ENCODE results near the gene HOXB8.

The HOXB8 gene

GRCh38 chr17:48596000-48596734, 18.9 kb downstream of the HOXB8 start:
- no peak for DNase-seq (ENCODE audit: low spot score)

DNA sequence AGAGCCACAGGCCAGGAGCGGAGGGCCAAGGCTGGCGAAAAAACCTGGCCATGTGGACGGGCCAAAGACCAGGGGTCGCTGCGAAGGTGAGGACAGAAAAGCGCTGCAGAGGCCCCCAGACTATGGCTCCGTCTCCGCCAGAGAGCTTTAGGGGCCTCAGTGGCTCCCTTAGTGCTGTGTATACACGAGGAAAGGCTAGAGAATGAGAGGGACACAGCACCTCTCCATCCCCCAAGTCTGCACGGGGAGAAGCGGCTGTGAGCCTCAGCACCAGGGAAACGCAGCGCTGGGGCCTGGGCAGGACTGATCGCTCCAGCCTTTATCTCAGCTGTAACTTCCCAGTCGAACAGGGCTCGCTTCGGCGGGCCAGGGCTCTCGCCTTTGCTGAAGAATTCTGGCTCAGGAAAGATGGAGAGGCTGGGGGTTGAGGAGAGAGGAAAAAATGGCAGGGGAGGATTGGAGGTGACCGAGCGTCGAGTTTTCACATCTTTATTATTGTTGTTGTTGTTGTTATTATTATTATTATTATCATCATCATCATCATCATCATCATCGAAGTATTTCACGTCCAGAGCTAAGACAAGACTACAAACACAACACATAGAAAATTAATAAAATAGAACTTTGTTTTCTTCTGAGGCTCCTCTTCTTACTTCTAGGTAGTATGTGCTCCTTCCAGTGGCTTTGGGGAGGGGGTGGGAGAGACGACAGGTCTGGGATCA, 19.7 kb downstream of the HOXB8 start:
- DNase-seq (ENCODE audit: low spot score), result no peak

GRCh38 chr17:48594538-48595277, 20.4 kb downstream of the HOXB8 start:
- DNase-seq (ENCODE audit: low spot score), result no peak

GRCh38 chr17:48593840-48594537, 21.1 kb downstream of the HOXB8 start:
- peak; percentile 94 for DNase-seq (ENCODE audit: low spot score)

DNA sequence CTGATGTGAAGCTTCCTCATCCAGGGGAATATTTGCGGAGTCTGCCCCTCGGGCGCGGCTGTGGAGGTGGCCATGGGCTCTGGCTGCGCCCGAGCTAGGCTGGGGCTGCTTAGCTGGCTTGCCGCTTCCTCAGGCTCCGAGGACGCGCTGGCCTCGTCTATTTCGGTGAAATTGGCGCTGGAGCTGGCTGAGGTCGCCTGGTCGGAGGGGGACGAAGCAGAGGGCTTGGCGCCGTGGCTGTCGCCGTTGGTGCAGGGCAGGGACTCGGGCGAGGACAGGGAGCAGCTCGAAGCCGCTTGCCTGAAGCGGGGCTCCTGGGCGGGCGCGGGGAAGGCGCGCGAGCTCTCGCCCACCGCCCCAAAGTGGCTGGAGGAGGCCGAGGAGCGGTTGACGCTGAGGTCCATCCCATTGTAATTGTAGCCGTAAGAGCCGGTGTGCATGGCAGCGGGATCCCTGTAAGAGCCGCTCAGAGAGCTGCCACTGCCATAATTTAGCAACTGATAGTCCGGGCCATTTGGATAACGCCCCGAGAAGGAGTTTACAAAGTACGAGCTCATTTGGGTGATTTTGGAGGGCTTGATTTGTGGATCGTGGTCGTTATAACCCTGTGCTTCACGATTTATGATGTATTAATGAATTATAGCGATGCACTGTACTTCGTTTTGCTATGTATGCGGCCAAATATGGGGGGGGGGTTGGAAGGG, 21.8 kb downstream of the HOXB8 start, which contains the start of gene HOXB5:
Gene HOXB5, minus strand, starts transcription at position 654 of the 704 bp plus-strand sequence. Its CDS starts 97 bp downstream, at position 557.
- no peak for DNase-seq (ENCODE audit: low spot score)

DNA sequence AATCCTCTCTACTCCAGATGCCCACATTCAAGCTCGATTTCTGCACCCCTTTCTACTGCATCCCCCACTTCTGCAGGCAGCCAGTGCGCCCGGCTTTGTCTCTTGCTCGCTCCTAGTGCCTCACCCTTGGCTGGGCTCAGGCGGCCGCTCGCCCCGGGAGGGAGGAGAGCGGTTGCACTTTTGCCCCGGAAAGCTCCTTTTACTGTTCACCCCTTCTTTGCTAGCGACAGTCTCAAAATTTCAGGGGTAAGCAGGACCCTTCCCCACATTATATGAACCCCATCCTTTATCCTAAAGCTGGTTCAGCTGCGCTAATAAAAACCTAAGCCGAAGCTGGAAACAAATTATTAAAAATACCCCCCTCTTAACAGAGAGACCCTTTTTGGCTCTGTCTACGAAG, 22.5 kb downstream of the HOXB8 start:
- no peak for DNase-seq (ENCODE audit: low spot score)

GRCh38 chr17:48592057-48592514, 23.0 kb downstream of the HOXB8 start:
- DNase-seq (ENCODE audit: low spot score), result no peak

DNA sequence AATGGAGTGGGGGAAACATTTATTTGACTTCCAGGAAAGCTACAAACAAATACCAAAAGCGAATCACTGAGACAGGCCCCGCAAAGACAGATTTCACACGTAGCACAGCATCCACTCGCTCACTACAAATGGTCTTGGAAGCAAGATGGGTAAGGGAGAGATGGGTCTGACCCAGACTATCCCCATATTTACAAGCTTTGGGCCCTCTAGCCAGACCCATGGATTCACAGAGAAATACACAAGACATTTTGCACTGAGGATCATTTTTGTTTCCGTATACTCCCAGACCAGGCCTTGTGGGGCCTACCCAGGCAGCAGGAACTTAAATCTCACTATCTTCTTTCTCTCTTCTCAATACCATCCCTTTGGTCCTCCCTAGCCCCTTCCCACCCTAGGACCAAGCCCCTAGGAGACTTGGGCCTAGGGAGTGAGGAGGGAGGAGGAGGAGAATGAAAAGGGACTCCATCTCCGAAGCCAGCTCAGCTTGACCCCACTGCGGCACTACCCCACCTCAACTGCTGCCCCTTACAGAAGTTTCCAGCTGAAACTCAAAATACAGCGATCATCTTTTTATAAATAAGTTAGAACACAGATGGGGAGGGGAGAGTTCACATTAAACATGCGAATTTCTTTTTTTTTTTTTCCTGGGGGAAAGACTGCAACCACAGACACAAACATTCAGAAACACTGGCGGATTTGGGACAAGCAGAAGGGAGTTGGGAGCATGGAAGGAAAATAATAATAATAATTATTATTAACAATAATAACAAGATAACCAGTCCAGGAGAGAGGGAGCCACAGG, 23.6 kb downstream of the HOXB8 start:
- no peak for DNase-seq (ENCODE audit: low spot score)

- no peak for DNase-seq (ENCODE audit: low spot score)
Observed at GRCh38 chr17:48590607-48591161, 24.4 kb downstream of the HOXB8 start.

GRCh38 chr17:48589831-48590606, 25.1 kb downstream of the HOXB8 start, which contains the start of gene HOXB3:
HOXB3 (minus strand) TSS chr17:48590241; CDS start chr17:48552474, 37,767 bp downstream.
- no peak for DNase-seq (ENCODE audit: low spot score)

DNA sequence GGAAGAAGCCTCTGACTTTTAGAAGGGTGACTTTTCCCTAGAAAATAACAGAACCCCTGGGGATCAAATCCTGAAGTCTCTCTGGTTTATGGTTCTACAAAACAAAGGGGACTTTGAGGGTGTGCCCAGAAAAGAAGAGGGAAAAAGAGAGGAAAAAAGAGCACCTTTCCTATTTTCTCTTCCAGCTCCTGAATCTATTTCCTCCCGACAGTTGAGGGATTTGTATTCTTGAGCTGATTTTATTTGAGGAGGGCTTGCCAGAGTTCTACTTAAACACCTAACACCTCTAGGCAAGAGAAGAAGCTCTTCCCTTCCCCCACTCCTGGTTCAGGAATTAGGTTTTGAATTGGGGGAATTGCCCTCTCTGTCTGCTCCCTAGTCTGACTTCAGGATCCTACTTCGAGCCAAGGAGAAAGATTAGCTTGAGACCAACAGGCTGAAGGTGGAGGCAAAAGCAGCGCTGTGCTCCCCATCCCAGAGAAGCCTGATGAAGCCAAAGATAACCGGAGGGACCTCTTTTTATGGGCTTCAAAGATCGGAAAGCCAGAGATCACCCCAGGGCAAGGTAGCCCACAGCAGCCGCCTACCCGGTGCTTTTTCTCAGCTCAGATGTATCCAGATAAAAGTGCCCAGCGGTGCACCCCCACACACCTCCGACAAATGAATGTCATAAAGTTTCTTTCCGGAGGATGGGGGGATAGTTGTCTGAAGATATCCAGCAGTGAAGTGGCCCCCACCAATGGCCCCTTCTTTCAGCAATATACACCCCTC, 25.8 kb downstream of the HOXB8 start:
- no peak for DNase-seq (ENCODE audit: low spot score)

- DNase-seq (ENCODE audit: low spot score), result no peak
Observed at GRCh38 chr17:48588528-48588927, 26.6 kb downstream of the HOXB8 start.

DNA sequence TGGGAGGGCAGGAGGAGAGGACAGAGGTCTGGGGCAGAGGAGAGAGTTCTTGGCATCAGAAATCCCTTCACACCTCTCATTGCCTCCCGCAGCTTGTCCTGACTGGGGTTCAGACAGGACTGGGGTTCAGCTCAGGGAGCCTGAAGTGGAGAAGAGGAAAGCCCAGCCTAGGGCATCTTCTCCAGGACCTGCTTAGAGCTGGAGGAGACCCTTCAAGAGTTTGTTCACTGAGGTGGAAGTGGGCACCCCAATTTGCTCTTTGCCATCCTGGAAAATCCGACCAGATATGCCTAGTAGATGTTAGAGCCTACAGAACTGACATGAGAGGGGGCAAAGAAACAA, 27.0 kb downstream of the HOXB8 start:
- DNase-seq (ENCODE audit: low spot score), result no peak

- no peak for DNase-seq (ENCODE audit: low spot score)
Observed at GRCh38 chr17:48587276-48588073, 27.6 kb downstream of the HOXB8 start.

DNA sequence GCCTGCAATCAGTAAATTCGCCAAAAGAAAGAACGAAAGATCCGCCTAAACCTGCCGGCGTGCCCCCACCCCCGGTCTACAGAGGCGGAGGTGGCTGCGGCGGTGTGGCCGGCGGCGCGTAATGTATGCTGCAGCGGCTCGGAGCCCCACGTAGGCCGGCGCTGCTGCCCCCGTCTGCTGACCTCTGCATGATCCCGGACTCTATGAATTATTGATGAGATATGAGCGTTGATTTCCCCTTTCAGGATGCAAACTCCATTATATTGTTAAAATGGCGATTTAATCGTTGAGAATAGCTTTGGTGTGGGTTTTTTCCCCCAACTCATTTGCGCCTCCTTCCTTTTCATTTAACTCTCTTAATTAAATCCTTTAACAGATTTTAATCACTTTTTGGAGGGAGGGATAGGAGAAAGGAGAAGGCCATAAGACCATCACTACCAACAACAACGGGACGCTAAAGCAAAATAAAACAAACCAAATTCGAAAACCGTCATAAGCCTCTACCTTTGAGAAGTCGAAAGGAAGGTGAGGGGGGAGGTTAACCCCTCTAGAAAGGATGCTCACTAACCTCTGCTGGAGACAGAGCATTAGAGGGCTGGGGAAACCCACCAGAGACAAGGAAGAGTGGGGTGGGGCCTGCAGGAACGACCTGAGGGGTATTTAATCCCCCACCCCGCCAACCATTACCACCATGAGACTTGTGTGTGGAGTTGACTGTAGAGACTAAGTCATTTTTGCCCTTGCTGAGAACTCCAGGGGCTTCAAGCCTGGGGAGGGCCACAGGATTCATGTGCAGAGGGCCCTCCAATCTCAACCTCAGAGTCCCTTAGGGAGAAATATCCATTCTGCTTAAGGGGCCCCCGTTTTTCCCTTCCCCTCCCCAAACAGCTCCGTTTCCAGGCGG, 28.5 kb downstream of the HOXB8 start:
- no peak for DNase-seq (ENCODE audit: low spot score)

DNA sequence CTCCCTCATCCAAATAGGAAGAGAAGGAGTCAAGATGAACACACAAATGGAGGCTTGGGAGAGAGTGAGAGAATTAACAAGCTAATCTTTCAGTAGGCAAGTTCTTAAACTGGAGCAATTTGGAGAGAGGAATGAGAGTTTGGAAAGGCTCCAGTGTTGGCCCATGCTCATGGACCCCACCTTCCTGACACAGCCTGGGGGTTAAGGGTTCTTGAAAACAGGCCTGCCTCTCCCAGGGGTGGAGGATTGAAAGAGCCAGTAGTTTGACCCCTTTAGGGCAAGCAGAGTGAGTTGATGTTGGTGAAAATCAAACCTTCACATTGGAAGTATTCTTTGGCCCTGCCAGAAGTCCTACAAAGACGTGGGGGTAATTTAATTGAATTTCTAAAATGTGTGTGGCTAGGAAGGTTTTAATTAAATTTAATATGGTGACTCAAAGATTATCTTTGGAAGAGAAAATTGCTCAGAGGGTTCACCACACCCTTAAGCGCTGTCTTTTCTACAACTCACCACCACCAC, 30.8 kb downstream of the HOXB8 start:
- DNase-seq (ENCODE audit: low spot score), result no peak
